Activated CD8-positive, alpha-beta T cell treated with anti-CD3 and anti-CD28 coated beads for 36 hours (primary cell): Measurements from ENCODE around the gene GPX8. TPM values are rescaled to one million over a fixed set of nuclear protein-coding genes. Genes with fewer than 3 reads are reported as not detected.

ENCODE experiments used
- ATAC-seq: fragments of 200-7000 bp; cut with Tn5 transposase; one replicate; pipeline ENCODE4 v1.10.0; 2021; ENCODE audit warnings: mild to moderate bottlenecking, moderate library complexity
- CTCF ChIA-PET: fragments of 350-600 bp; sonication (Branson Sonifier 250); formaldehyde crosslinking; loops from one replicate; lab custom pipeline; 2021; ENCODE audit warnings: antibody characterized with exemption; lab: Charles Lee
- POLR2A ChIA-PET: fragments of 350-600 bp; sonication (Branson Sonifier 250); formaldehyde crosslinking; loops from one replicate; lab custom pipeline; 2021; ENCODE audit warnings: antibody characterized with exemption; lab: Charles Lee
- DNase-seq: peaks from one replicate; pipeline ENCODE4 v3.0.0-alpha.2; 2020
- H3K27ac Mint-ChIP-seq: one replicate; pipeline ENCODE4 v1.8.0; 2021; ENCODE audit warnings: mild to moderate bottlenecking, mixed read lengths
- H3K27me3 Mint-ChIP-seq: one replicate; pipeline ENCODE4 v1.8.0; 2021; ENCODE audit warnings: mixed read lengths
- H3K36me3 Mint-ChIP-seq: one replicate; pipeline ENCODE4 v1.8.0; 2021; ENCODE audit warnings: low read depth, mixed read lengths
- H3K4me1 Mint-ChIP-seq: one replicate; pipeline ENCODE4 v1.8.0; 2021; ENCODE audit warnings: low read depth, mixed read lengths
- H3K4me3 Mint-ChIP-seq: one replicate; pipeline ENCODE4 v1.8.0; 2021; ENCODE audit warnings: mild to moderate bottlenecking, moderate library complexity, mixed read lengths
- H3K9me3 Mint-ChIP-seq: one replicate; pipeline ENCODE4 v1.8.0; 2021; ENCODE audit warnings: mixed read lengths
- CTCF ChIP-seq: fragments of 200-600 bp; IDR thresholded peaks from one replicate; pipeline ENCODE4 v1.8.0; 2022; ENCODE audit warnings: antibody characterized with exemption, mild to moderate bottlenecking
- intact Hi-C: fragments of 100-400 bp; cut with micrococcal nuclease; formaldehyde crosslinking; loops from one replicate; pipeline ENCODE4 v1.10.0; 2022
- total RNA-seq, 2 experiments: library from RNA; stranded (reverse); gene quantifications; one replicate each; pipeline ENCODE4 v1.2.3, GENCODE V29; 2021

The GPX8 gene
- total RNA-seq, 2 experiments from 2014 or later = not detected

- Mint-ChIP-seq H3K27ac (no peak overlapping the region), H3K4me3 (no peak overlapping the region), H3K27me3 (peaks cover 14% of the 10 kb centered on the region), H3K4me1 (no peaks in the 10 kb centered on the region), H3K36me3 (no peaks in the 10 kb centered on the region), H3K9me3 (no peaks in the 10 kb centered on the region)
- no peak for TF ChIP-seq CTCF
- ATAC-seq = no peak
- no peak for DNase-seq
- CTCF ChIA-PET = interaction anchor here (0.6 to 2.8 kb wide), 5 partner anchors 14 to 246 kb away, joined by 3 to 19 read pairs (median 3); no protein-coding TSS in a partner anchor
- POLR2A ChIA-PET = no interaction called here
- intact Hi-C loops = no loop called here
These were observed 7.8 kb upstream of the GPX8 start for GRCh38 chr5:55151923-55152842.

- no peak for ATAC-seq
- POLR2A ChIA-PET = no interaction called here
- CTCF ChIA-PET = interaction anchor here (1.5 kb wide), 1 partner anchor 211 kb away, joined by 3 read pairs; no protein-coding TSS in a partner anchor
- Mint-ChIP-seq H3K27me3 (peaks cover 18% of the 10 kb centered on the region), H3K36me3 (no peaks in the 10 kb centered on the region), H3K4me3 (no peak overlapping the region), H3K27ac (no peak overlapping the region), H3K4me1 (no peaks in the 10 kb centered on the region), H3K9me3 (no peaks in the 10 kb centered on the region)
- DNase-seq = no peak
- TF ChIP-seq CTCF = no peak
- intact Hi-C loops = no loop called here
These were observed 5.1 kb upstream of the GPX8 start for GRCh38 chr5:55154873-55155272.

GRCh38 chr5:55160493-55161209 lies 680 bp downstream of the GPX8 start:
- DNase-seq (no peak), ATAC-seq (no peak)
- Mint-ChIP-seq H3K27ac (no peak overlapping the region), H3K36me3 (no peaks in the 10 kb centered on the region), H3K4me3 (no peak overlapping the region), H3K4me1 (no peaks in the 10 kb centered on the region), H3K27me3 (peaks cover 24% of the 10 kb centered on the region), H3K9me3 (no peaks in the 10 kb centered on the region)
- ChIA-PET POLR2A (no interaction called here), CTCF (interaction anchor here (0.7 to 3.8 kb wide), 45 partner anchors 10 to 644 kb away, joined by 3 to 62 read pairs (median 5); partner anchors contain the start of gene SNX18)
- intact Hi-C loops = loop anchor here (5.0 kb wide), 1 partner anchor 253 kb away; no protein-coding TSS in a partner anchor
- TF ChIP-seq CTCF = no peak

DNA sequence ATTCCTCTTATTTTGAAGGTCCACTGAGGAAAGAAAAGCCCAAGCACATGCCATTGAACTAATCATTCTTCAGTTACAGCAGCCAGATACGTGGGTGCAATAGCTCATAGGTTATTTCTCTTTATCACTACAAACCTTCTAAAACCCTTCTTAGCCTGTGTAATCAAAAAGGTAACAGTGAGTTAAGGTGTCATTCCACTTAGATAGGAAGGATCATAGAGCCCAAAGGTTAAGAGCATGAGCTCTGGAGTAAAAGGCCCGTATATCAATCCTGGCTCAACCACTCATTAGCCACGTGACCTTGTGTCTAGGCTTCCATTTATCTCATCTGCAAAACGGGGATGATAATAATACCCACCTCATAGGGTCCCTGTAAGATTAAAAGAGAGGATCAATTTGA lies 2.7 kb downstream of the GPX8 start:
- POLR2A ChIA-PET = interaction anchor here (0.7 to 0.9 kb wide), 3 partner anchors 9 to 55 kb away, joined by 3 to 4 read pairs (median 3); no protein-coding TSS in a partner anchor
- Mint-ChIP-seq H3K9me3 (no peaks in the 10 kb centered on the region), H3K4me3 (no peak overlapping the region), H3K27me3 (peaks cover 28% of the 10 kb centered on the region), H3K36me3 (no peaks in the 10 kb centered on the region), H3K4me1 (no peaks in the 10 kb centered on the region), H3K27ac (no peak overlapping the region)
- ATAC-seq (no peak), DNase-seq (no peak)
- intact Hi-C loops = loop anchor here (5.0 kb wide), 1 partner anchor 255 kb away; no protein-coding TSS in a partner anchor
- CTCF ChIA-PET = interaction anchor here (0.6 to 3.4 kb wide), 10 partner anchors 10 to 296 kb away, joined by 3 to 31 read pairs (median 4); no protein-coding TSS in a partner anchor
- TF ChIP-seq CTCF = no peak
